Adrenal gland (tissue), 5 donors: ENCODE measurements around the gene ZXDC.

Experiments
- CTCF ChIP-seq, 6 experiments: fragments of 450-650 bp in 4 of 6; fragments of 200-600 bp in 2 of 6; sonication (generic) in 1 of 6; IDR thresholded peaks; 1 replicate in 5 of 6; 2 replicates in 1 of 6; pipeline versions ENCODE4 v1.5.1 to v1.8.0; 2016 to 2021; ENCODE audit warnings: antibody characterized with exemption in 6 of 6, mild to moderate bottlenecking in 2 of 6, moderate library complexity in 1 of 6
- POLR2A ChIP-seq, 2 donors: fragments of 450-650 bp; IDR thresholded peaks; one replicate each; pipeline ENCODE4 v1.6.1; 2017; ENCODE audit warnings: antibody characterized with exemption in 2 of 2, mild to moderate bottlenecking in 2 of 2, moderate library complexity in 1 of 2
- donor health status: DM: no; HTN: no; CAD: no.

- no peak for TF ChIP-seq CTCF (IDR thresholded peaks at IDR 0.05)
- no peak for TF ChIP-seq POLR2A (IDR thresholded peaks at IDR 0.05)
Measured at GRCh38 chr3:126465928-126466544, 9.7 kb downstream of the ZXDC start.
